ENCODE measurements around the gene FAM43A. TPM values are rescaled to one million over a fixed set of nuclear protein-coding genes. Genes with fewer than 3 reads are reported as not detected.

FAM43A gene
- total and polyA plus RNA-seq, 9 of the 15 experiments (the other 6 are each of a cell fraction or from before 2014, with no cell fraction given) = 0.03 to 1.2 (median 0.21) TPM

GRCh38 chr3:194682694-194683310 lies 2.9 kb upstream of the FAM43A start (continued):
- 0 out of 2 replicates have a peak, but pooled peaks have one; percentile 34 for TF ChIP-seq HMBOX1 (IDR thresholded peaks at IDR 0.05)
- peak; percentile 61 for TF ChIP-seq SMARCA4 (IDR thresholded peaks at IDR 0.05)
- TF ChIP-seq CREB5 (CRISPR knock-in tag; IDR thresholded peaks at IDR 0.05) = no peak
- peak; percentile 16 for TF ChIP-seq ZFP36 (IDR thresholded peaks at IDR 0.05; ENCODE audit: low read depth, low read length, partially characterized antibody)
- no peak for TF ChIP-seq ZNF12 (CRISPR knock-in tag; IDR thresholded peaks at IDR 0.05)
- no peak for TF ChIP-seq ZZZ3 (IDR thresholded peaks at IDR 0.05)
- no peak for TF ChIP-seq FOXP1 (CRISPR knock-in tag; IDR thresholded peaks at IDR 0.05)
- TF ChIP-seq CTCFL (IDR thresholded peaks at IDR 0.05; ENCODE audit: borderline replicate concordance, insufficient read depth, low read depth, low read length, poor library complexity, severe bottlenecking) = peak; percentile 39
- 0 out of 2 replicates have a peak, but pooled peaks have one; percentile 2 for TF ChIP-seq GATA2 (CRISPR knock-in tag; IDR thresholded peaks at IDR 0.05)
- no peak for TF ChIP-seq STAT5A (IDR thresholded peaks at IDR 0.05; ENCODE audit: borderline replicate concordance, low read length)
- no peak for TF ChIP-seq ZNF780A (CRISPR knock-in tag; IDR thresholded peaks at IDR 0.05)
- TF ChIP-seq MTF1 (CRISPR knock-in tag; IDR thresholded peaks at IDR 0.05; ENCODE audit: borderline replicate concordance) = no peak
- TF ChIP-seq CGGBP1 (CRISPR knock-in tag; IDR thresholded peaks at IDR 0.05) = no peak
- TF ChIP-seq IFI16 (CRISPR knock-in tag; IDR thresholded peaks at IDR 0.05) = no peak
- no peak; the same call in 1 of the 2 replicates for TF ChIP-seq ARID2 (IDR thresholded peaks at IDR 0.05)
- TF ChIP-seq THRAP3 (IDR thresholded peaks at IDR 0.05; ENCODE audit: borderline replicate concordance) = no peak
- no peak for TF ChIP-seq ZBTB8A (IDR thresholded peaks at IDR 0.05; ENCODE audit: partially characterized antibody)
- TF ChIP-seq PHF20 (IDR thresholded peaks at IDR 0.05; ENCODE audit: partially characterized antibody) = no peak
- TF ChIP-seq MEF2A (IDR thresholded peaks at IDR 0.05; ENCODE audit: control insufficient read depth, low read depth, low read length) = no peak
- no peak for TF ChIP-seq ZNF282 (CRISPR knock-in tag; IDR thresholded peaks at IDR 0.05)
- no peak for TF ChIP-seq HNRNPL (IDR thresholded peaks at IDR 0.05; ENCODE audit: low read depth, low read length)
- TF ChIP-seq DEAF1 (CRISPR knock-in tag; IDR thresholded peaks at IDR 0.05) = peak; percentile 88
- no peak for TF ChIP-seq GTF2A2 (tag; IDR thresholded peaks at IDR 0.05)

Data from K562 (cell line).